Spinal cord (tissue), 10 donors: Measurements from ENCODE around the gene CEP164. TPM values are rescaled to one million over a fixed set of nuclear protein-coding genes. Genes with fewer than 3 reads are reported as not detected.
A peak's percentile ranks its signal among the peaks of the same experiment; 100 is the strongest.

ENCODE experiments used
- DNase-seq, 6 donors: peaks; one replicate each; pipeline versions ENCODE4 v3.0.0 to v3.0.0-alpha.2; 2013 to 2015; ENCODE audit warnings: low spot score in 6 of 6, low read depth in 4 of 6
- H3K27ac ChIP-seq: one replicate; pipeline ENCODE4 v1.5.1; 2013; ENCODE audit warnings: low read depth, low read length, control low read depth
- H3K27me3 ChIP-seq: one replicate; pipeline ENCODE4 v1.6.1; 2013; ENCODE audit warnings: low read length; ENCODE audit not compliant: control insufficient read depth, insufficient read depth
- H3K36me3 ChIP-seq: one replicate; pipeline ENCODE4 v1.6.1; 2013; ENCODE audit warnings: low read length; ENCODE audit not compliant: control insufficient read depth, insufficient read depth
- H3K4me1 ChIP-seq: one replicate; pipeline ENCODE4 v1.6.1; 2013; ENCODE audit warnings: low read length; ENCODE audit not compliant: control insufficient read depth, insufficient read depth
- H3K4me3 ChIP-seq: one replicate; pipeline ENCODE4 v1.5.1; 2013; ENCODE audit warnings: low read depth, low read length, control low read depth
- H3K9me3 ChIP-seq: one replicate; pipeline ENCODE4 v1.6.1; 2013; ENCODE audit warnings: low read length; ENCODE audit not compliant: control insufficient read depth, insufficient read depth
- WGBS: methylation state at CpG from one replicate; pipeline ENCODE4 v1.1.5; 2013; ENCODE audit warnings: missing lambda C conversion rate; ENCODE audit not compliant: insufficient coverage; 5-methylcytosine and 5-hydroxymethylcytosine counted together
- polyA plus RNA-seq, 2 donors: library from polyadenylated mRNA; unstranded; fragments of 120-200 nt; gene quantifications; one replicate each; pipeline ENCODE4 v1.2.1, GENCODE V29; 2013; ENCODE audit not compliant: insufficient read length in 2 of 2
- total RNA-seq, 2 donors: library from RNA; depleted of rRNA in 1 of 2; stranded (reverse); fragments of 120-200 nt in 1 of 2; fragments of >200 nt in 1 of 2; gene quantifications; one replicate each; pipeline versions ENCODE4 v1.2.3 to v1.2.4, GENCODE V29; 2013 to 2014
- donor health status: healthy.

Gene CEP164
- total and polyA plus RNA-seq, 4 donors, result 15.3 to 41.3 (median 29.7) TPM

- no peaks in the 10 kb centered on the region for H3K9me3 ChIP-seq
- WGBS, result 83% methylated on average over 6 of the region's 7 CpGs
- no peak overlapping the region for H3K4me3 ChIP-seq
- DNase-seq, result no peak
- H3K4me1 ChIP-seq, result peaks cover 18% of the 10 kb centered on the region
- no peak overlapping the region for H3K27ac ChIP-seq
- peaks cover 23% of the 10 kb centered on the region for H3K36me3 ChIP-seq
- H3K27me3 ChIP-seq, result no peaks in the 10 kb centered on the region
Measured at GRCh38 chr11:117302228-117302627, 25.4 kb upstream of the CEP164 start.

DNA sequence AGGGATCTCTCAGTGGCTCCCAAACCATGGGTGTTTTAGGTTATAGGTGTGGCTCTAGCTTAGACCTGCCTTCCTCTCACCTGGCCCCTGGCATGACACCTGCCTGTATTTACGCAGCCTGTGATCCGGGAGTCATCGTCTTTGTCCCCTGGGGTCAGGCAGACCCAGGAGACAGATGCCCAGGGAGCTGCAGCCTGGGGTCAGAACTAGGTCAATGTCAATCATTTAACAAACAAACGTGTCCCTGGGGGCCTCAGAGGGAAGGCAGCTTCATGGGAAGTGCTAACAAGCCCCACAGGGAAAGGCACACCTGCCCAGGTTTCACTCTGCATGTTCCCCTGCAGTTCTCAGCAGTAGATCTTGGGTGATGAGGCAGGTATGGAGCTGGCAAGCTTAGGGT, 24.6 kb upstream of the CEP164 start:
- peaks cover 24% of the 10 kb centered on the region for H3K36me3 ChIP-seq
- H3K27me3 ChIP-seq, result no peaks in the 10 kb centered on the region
- DNase-seq, result no peak
- no peaks in the 10 kb centered on the region for H3K9me3 ChIP-seq
- no peak overlapping the region for H3K27ac ChIP-seq
- peaks cover 18% of the 10 kb centered on the region for H3K4me1 ChIP-seq
- WGBS, result 61% methylated on average over 4 of the region's 4 CpGs
- no peak overlapping the region for H3K4me3 ChIP-seq

DNA sequence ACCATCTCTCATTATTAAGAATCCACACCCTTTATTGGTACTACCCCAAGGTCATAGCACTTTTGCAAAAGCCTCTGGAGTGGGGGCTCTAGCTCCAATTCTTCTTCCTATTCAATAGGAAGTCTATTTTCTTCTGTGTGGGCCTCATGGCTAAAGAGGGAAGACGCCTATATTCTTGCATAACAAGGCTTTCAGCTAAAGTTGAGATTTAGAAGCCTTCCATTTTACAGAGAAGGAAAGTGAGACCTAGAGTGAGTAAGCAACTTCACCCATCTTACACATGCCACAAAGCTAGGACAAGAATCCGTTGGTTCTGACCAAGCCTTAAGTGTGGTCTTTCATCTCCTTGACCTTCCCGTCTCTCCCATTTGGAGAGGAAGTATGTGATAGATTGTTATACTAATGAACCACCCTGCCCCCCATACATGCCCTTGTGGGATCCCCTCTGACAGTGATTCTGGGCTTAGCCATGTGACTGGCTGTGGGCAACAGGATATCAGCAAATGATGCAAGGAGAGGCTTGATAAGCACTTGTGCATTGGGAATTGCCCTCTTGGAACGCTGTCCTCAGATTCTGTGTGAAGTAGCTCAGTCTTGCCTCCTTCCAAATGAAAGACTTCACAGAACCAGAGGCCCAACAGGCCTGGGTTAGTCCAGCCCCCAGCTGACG, 23.9 kb upstream of the CEP164 start:
- WGBS, result 84% methylated on average over 2 of the region's 5 CpGs
- Histone ChIP-seq H3K27me3 (no peaks in the 10 kb centered on the region), H3K9me3 (no peaks in the 10 kb centered on the region), H3K4me1 (peaks cover 18% of the 10 kb centered on the region), H3K36me3 (peaks cover 24% of the 10 kb centered on the region), H3K4me3 (no peak overlapping the region), H3K27ac (no peak overlapping the region)
- no peak for DNase-seq

DNA sequence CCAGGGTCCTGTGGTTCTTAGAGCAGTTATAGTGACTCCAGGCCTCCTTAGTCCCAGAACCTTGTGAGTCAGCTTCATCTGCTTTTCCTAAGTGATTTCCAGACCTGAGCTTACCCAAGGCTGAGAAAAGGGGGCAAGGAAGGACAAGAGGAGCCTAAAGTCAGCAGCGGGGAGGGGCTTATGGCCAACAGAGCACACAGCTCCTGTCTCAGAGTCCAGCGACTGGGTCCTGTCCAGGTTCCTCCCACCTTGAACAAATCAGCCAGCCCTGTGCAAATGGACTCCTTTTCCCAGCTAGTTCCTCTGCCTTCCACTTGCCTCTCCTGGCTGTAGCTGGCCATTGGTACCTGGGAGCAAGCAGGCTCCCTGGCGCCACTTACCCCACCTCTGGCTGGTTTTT, 22.5 kb upstream of the CEP164 start:
- no peak for DNase-seq
- Histone ChIP-seq H3K36me3 (peaks cover 18% of the 10 kb centered on the region), H3K4me1 (peaks cover 7% of the 10 kb centered on the region), H3K27ac (no peak overlapping the region), H3K4me3 (no peak overlapping the region), H3K27me3 (no peaks in the 10 kb centered on the region), H3K9me3 (no peaks in the 10 kb centered on the region)
- 96% methylated on average over 3 of the region's 3 CpGs for WGBS

GRCh38 chr11:117309310-117309709, 18.3 kb upstream of the CEP164 start:
- no peak for DNase-seq
- Histone ChIP-seq H3K4me1 (peaks cover 5% of the 10 kb centered on the region), H3K27ac (no peak overlapping the region), H3K4me3 (no peak overlapping the region), H3K36me3 (peaks cover 22% of the 10 kb centered on the region), H3K9me3 (no peaks in the 10 kb centered on the region), H3K27me3 (no peaks in the 10 kb centered on the region)
- 89% methylated on average over 7 of the region's 7 CpGs for WGBS

DNA sequence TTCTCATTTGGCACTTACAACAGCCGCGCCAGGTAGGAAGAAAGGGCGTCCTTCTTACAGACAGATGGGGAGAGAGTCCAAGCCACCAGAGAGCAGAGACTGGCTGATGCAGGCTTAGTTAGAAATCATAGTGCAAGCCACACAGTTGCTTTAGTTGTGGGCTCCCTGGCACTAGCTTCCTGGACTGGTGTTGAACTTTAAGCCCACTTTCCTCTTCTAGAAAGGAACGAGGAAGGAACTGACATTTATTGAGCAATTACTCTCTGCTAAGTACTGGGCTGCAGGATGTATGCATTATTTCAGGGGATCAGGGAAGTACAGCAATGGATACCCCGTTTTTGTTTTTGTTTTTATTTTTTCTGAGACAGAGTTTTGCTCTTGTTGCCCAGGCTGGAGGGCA, 14.6 kb upstream of the CEP164 start:
- DNase-seq, result no peak
- H3K27ac ChIP-seq, result no peak overlapping the region
- H3K4me3 ChIP-seq, result no peak overlapping the region
- H3K36me3 ChIP-seq, result peaks cover 14% of the 10 kb centered on the region
- no peaks in the 10 kb centered on the region for H3K27me3 ChIP-seq
- no peaks in the 10 kb centered on the region for H3K9me3 ChIP-seq
- WGBS, result 94% methylated on average over 4 of the region's 5 CpGs
- H3K4me1 ChIP-seq, result peaks cover 27% of the 10 kb centered on the region

DNA sequence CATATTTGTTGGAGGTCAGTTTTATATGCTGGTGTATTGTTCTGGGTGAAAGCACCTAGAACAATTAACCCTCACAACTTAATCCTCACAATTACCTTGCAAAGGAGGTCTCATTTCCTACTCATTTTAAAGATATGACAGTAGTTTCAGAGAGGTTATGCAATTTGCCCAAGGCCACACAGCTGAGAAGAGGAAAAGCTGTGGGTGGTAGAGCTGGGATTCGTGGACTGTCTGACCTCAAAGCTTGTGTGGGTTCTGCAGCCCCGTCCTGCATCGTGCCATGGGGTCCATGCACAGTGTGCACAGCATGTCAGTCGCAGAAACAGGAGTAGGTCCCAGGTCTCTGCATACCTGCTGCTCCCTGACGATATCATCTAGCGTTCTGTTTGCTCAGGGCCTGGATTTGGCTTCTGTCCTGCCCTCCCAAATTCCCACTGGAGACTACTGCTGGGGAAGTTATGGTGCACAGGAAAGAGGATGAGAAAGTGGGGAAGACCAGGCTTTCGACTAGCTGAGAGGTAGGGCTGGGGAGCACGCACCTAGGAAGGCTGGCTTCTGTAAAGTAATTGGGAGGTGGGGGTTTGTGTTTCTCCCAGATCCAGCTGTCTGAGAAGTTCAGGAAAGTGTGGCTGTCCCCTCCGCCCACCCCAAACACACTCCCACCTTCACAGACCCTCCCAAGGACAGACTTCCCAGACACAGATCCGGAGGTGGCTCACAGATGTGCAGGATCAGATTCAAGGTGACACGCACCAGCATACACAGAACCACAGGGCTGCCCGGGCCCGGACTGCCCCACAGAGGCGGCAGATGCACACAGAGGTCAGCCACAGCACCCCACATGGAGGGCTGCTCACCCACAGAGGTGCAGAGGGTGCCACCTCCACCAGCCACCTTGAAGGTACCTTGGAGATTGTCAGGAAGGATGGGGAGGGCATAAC, 13.6 kb upstream of the CEP164 start:
- DNase-seq, result no peak
- H3K4me3 ChIP-seq, result no peak overlapping the region

GRCh38 chr11:117314840-117315239, 12.8 kb upstream of the CEP164 start:
- DNase-seq, result no peak
- peaks cover 27% of the 10 kb centered on the region for H3K4me1 ChIP-seq
- H3K27ac ChIP-seq, result no peak overlapping the region
- peaks cover 11% of the 10 kb centered on the region for H3K36me3 ChIP-seq
- H3K27me3 ChIP-seq, result no peaks in the 10 kb centered on the region
- no peaks in the 10 kb centered on the region for H3K9me3 ChIP-seq
- 18% methylated on average over 10 of the region's 10 CpGs for WGBS
- H3K4me3 ChIP-seq, result peak overlapping the region; percentile 68

More for the DNA sequence above, 13.6 kb upstream of the CEP164 start:
- Histone ChIP-seq H3K36me3 (peaks cover 14% of the 10 kb centered on the region), H3K9me3 (no peaks in the 10 kb centered on the region), H3K27me3 (no peaks in the 10 kb centered on the region), H3K27ac (no peak overlapping the region), H3K4me1 (peaks cover 27% of the 10 kb centered on the region)
- WGBS, result 83% methylated on average over 11 of the region's 14 CpGs

DNA sequence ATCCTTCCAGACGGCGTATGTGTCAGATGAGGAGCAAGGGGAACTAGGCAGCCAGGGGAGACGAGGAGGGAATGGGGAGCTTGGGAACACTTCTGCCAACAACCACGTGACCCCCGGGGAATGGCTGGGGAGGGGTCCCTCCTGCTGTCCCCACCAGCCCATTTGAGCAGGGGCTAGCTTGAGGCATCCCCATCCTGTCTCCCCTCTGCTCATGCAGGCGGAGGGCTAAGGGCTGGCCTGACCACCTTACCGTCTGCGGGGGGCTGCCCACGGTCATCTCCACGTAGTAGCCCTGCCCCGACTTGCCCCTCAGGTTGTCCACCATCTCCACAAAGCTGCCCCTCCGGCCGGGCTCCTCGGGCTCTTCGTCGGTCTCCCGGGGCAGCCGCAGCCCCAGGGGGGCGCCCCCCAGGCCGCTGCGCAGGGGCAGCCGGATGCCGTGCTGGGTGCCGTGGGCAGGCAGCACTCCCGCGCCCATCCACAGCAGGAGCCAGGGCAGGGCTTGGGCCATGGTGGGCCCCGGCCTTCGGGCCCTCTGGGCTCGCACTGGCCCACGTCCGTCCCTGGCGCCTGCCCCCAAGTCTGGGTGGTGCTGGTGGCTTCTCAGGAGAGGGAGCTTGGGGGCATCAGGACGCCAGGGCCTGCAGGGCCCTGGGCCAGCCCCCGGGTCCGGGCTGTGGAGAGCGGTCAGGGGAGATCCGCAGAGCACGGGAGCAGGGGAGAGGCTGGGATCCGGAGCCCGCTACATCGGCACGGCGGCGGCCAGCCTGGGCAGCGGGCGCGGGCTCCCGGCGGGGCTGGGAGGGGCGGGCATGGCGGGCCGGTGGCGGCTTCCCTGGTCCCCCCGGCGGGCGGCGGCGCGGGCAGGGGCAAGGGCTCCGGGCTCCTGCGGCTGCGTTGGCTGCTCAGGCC, 12.1 kb upstream of the CEP164 start:
- Histone ChIP-seq H3K36me3 (peaks cover 11% of the 10 kb centered on the region), H3K27me3 (no peaks in the 10 kb centered on the region), H3K9me3 (no peaks in the 10 kb centered on the region), H3K4me1 (peaks cover 27% of the 10 kb centered on the region), H3K27ac (peak overlapping the region; percentile 33), H3K4me3 (peak overlapping the region; percentile 68)
- under 1% methylated on average over 60 of the region's 62 CpGs for WGBS
- DNase-seq, result peak in 1 of 6 donors; percentile 41
